GM19438 (cell line): ENCODE results near the gene CLDN25.

Experiments
- ATAC-seq: cut with Tn5 transposase; IDR thresholded peaks from one replicate; pipeline ENCODE4 v1.9.1; 2021; ENCODE audit warnings: low read depth; ENCODE audit not compliant: unreplicated experiment

The CLDN25 gene

GRCh38 chr11:113806406-113806805 is 26.8 kb downstream of the CLDN25 start:
- no peak for ATAC-seq

- ATAC-seq: no peak
These were observed 29.3 kb downstream of the CLDN25 start for GRCh38 chr11:113808931-113809330.

GRCh38 chr11:113814181-113814580 is 34.6 kb downstream of the CLDN25 start:
- no peak for ATAC-seq

- no peak for ATAC-seq
These were observed 37.6 kb downstream of the CLDN25 start for GRCh38 chr11:113817162-113817561.

GRCh38 chr11:113817626-113818025 is 38.0 kb downstream of the CLDN25 start:
- ATAC-seq: no peak

GRCh38 chr11:113818426-113818825 is 38.8 kb downstream of the CLDN25 start:
- ATAC-seq: no peak

- no peak for ATAC-seq
These were observed 47.9 kb downstream of the CLDN25 start for GRCh38 chr11:113827477-113827876.

GRCh38 chr11:113828191-113828590 is 48.6 kb downstream of the CLDN25 start:
- ATAC-seq: no peak

- no peak for ATAC-seq
These were observed 50.2 kb downstream of the CLDN25 start for GRCh38 chr11:113829751-113830150.
